HepG2 (cell line): Measurements from ENCODE around the gene AKAP12. TPM values are rescaled to one million over a fixed set of nuclear protein-coding genes. Genes with fewer than 3 reads are reported as not detected.

Source experiments
- CCAR2 ChIP-seq: fragments of 200-400 bp; formaldehyde crosslinking; optimal IDR thresholded peaks from 2 replicates; pipeline ENCODE3; 2018; ENCODE audit warnings: low read depth, mild to moderate bottlenecking, low read length, moderate library complexity
- HDAC1 ChIP-seq: sonication (generic); formaldehyde crosslinking; IDR thresholded peaks from 2 replicates; pipeline ENCODE4 v1.5.1; 2020; ENCODE audit warnings: mild to moderate bottlenecking, missing genetic modification reagents
- ISX ChIP-seq: sonication (generic); formaldehyde crosslinking; conservative IDR thresholded peaks from 2 replicates; pipeline ENCODE4 v1.5.0; 2020; ENCODE audit warnings: missing genetic modification reagents
- NFKBIZ ChIP-seq: IDR thresholded peaks from 2 replicates; pipeline ENCODE4 v1.6.1; 2018; ENCODE audit warnings: missing genetic modification reagents, missing compliant biosample characterization
- PHF20 ChIP-seq: sonication (generic); formaldehyde crosslinking; IDR thresholded peaks from 2 replicates; pipeline ENCODE4 v1.5.0; 2020; ENCODE audit warnings: mild to moderate bottlenecking, missing genetic modification reagents
- POLR2AphosphoS5 ChIP-seq: IDR thresholded peaks from 2 replicates; pipeline ENCODE4 v1.6.1; 2012; ENCODE audit warnings: low read depth, low read length
- RXRB ChIP-seq: IDR thresholded peaks from 2 replicates; pipeline ENCODE4 v1.6.1; 2016; ENCODE audit warnings: borderline replicate concordance, missing genetic modification reagents, missing compliant biosample characterization
- SOX5 ChIP-seq: IDR thresholded peaks from 2 replicates; pipeline ENCODE4 v1.6.1; 2016; ENCODE audit warnings: borderline replicate concordance
- SP5 ChIP-seq: IDR thresholded peaks from 2 replicates; pipeline ENCODE4 v1.6.1; 2016; ENCODE audit warnings: low read depth, borderline replicate concordance
- TEAD3 ChIP-seq: optimal IDR thresholded peaks from 2 replicates; pipeline ENCODE3; 2016; ENCODE audit warnings: borderline replicate concordance
- ZBTB26 ChIP-seq: IDR thresholded peaks from 2 replicates; pipeline ENCODE4 v1.6.1; 2016; ENCODE audit warnings: missing compliant biosample characterization, missing genetic modification reagents, borderline replicate concordance
- ZNF17 ChIP-seq: sonication (generic); formaldehyde crosslinking; IDR thresholded peaks from 2 replicates; pipeline ENCODE4 v1.5.0; 2020; ENCODE audit warnings: mild to moderate bottlenecking, missing genetic modification reagents
- ZNF274 ChIP-seq: sonication (generic); formaldehyde crosslinking; IDR thresholded peaks from 2 replicates; pipeline ENCODE4 v1.5.1; 2020; ENCODE audit warnings: mild to moderate bottlenecking, missing genetic modification reagents
- ZNF546 ChIP-seq: sonication (generic); formaldehyde crosslinking; conservative IDR thresholded peaks from 2 replicates; pipeline ENCODE4 v1.8.1; 2023; ENCODE audit warnings: mild to moderate bottlenecking, missing genetic modification reagents
- ZNF644 ChIP-seq: IDR thresholded peaks from 2 replicates; pipeline ENCODE4 v1.6.1; 2016; ENCODE audit warnings: low read depth
- ZNF775 ChIP-seq: sonication (generic); formaldehyde crosslinking; IDR thresholded peaks from 2 replicates; pipeline ENCODE4 v1.4.0; 2020; ENCODE audit warnings: missing genetic modification reagents, mild to moderate bottlenecking, moderate library complexity, borderline replicate concordance
- ZNF780A ChIP-seq: sonication (generic); formaldehyde crosslinking; IDR thresholded peaks from 2 replicates; pipeline ENCODE4 v1.8.0; 2022; ENCODE audit warnings: mild to moderate bottlenecking, missing genetic modification reagents, moderate library complexity
- polyA plus RNA-seq, 8 experiments: library from polyadenylated mRNA; depleted of rRNA in 3 of 8; stranded (reverse) in 7 of 8; unstranded in 1 of 8; fragments of >200 nt; fragmentation: Illumina TruSeq in 4 of 8; extraction: Trizol in 4 of 8; gene quantifications; 2 replicates each; pipeline versions ENCODE4 v1.2.1 to v1.2.3, GENCODE V29; 2011 to 2016; ENCODE audit warnings: low read depth in 4 of 8, missing spikeins in 1 of 8, mixed read lengths in 1 of 8; ENCODE audit not compliant: insufficient read depth in 1 of 8
- total RNA-seq, 5 experiments: library from RNA; depleted of rRNA; stranded (reverse); fragments of >200 nt; fragmentation: Illumina TruSeq; extraction: Trizol; gene quantifications; 2 replicates each; pipeline ENCODE4 v1.2.3, GENCODE V29; 2016; ENCODE audit warnings: low read depth in 1 of 5
- TF ChIP-seq, protein P1 (sequence below): IDR thresholded peaks from 2 replicates; pipeline ENCODE4 v1.6.1; 2016
- TF ChIP-seq, protein P2 (sequence below): sonication (generic); formaldehyde crosslinking; IDR thresholded peaks from 2 replicates; pipeline ENCODE4 v1.4.0; 2020; ENCODE audit warnings: missing genetic modification reagents
- TF ChIP-seq, protein P3 (sequence below): sonication (generic); formaldehyde crosslinking; IDR thresholded peaks from 2 replicates; pipeline ENCODE4 v1.8.0; 2022; ENCODE audit warnings: mild to moderate bottlenecking, missing genetic modification reagents, moderate library complexity
- TF ChIP-seq, protein P4 (sequence below): sonication (generic); formaldehyde crosslinking; IDR thresholded peaks from 2 replicates; pipeline ENCODE4 v1.5.0; 2020; ENCODE audit warnings: mild to moderate bottlenecking, missing genetic modification reagents

The AKAP12 gene
- total and polyA plus RNA-seq, 2 of the 13 experiments (the other 11 are each of a cell fraction or from before 2014, with no cell fraction given) = 10.6 to 19.0 TPM

GRCh38 chr6:151390276-151390850 lies 150.6 kb downstream of the AKAP12 start (continued):
- TF ChIP-seq, protein P1, sequence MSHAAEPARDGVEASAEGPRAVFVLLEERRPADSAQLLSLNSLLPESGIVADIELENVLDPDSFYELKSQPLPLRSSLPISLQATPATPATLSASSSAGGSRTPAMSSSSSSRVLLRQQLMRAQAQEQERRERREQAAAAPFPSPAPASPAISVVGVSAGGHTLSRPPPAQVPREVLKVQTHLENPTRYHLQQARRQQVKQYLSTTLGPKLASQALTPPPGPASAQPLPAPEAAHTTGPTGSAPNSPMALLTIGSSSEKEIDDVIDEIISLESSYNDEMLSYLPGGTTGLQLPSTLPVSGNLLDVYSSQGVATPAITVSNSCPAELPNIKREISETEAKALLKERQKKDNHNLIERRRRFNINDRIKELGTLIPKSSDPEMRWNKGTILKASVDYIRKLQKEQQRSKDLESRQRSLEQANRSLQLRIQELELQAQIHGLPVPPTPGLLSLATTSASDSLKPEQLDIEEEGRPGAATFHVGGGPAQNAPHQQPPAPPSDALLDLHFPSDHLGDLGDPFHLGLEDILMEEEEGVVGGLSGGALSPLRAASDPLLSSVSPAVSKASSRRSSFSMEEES (CRISPR knock-in tag) = no peak
- TF ChIP-seq, protein P2, sequence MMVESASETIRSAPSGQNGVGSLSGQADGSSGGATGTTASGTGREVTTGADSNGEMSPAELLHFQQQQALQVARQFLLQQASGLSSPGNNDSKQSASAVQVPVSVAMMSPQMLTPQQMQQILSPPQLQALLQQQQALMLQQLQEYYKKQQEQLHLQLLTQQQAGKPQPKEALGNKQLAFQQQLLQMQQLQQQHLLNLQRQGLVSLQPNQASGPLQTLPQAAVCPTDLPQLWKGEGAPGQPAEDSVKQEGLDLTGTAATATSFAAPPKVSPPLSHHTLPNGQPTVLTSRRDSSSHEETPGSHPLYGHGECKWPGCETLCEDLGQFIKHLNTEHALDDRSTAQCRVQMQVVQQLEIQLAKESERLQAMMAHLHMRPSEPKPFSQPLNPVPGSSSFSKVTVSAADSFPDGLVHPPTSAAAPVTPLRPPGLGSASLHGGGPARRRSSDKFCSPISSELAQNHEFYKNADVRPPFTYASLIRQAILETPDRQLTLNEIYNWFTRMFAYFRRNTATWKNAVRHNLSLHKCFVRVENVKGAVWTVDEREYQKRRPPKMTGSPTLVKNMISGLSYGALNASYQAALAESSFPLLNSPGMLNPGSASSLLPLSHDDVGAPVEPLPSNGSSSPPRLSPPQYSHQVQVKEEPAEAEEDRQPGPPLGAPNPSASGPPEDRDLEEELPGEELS (CRISPR knock-in tag) = peak; percentile 30; the same call in 1 of the 2 replicates
- TF ChIP-seq TEAD3 (CRISPR knock-in tag) (peak; percentile 46), ZNF644 (CRISPR knock-in tag) (no peak), ZNF17 (no peak), ZNF546 (CRISPR knock-in tag) (no peak; the same call in none of the 2 replicates), HDAC1 (peak; percentile 77), RXRB (CRISPR knock-in tag) (peak; percentile 26), ZNF274 (CRISPR knock-in tag) (0 out of 2 replicates have a peak, but pooled peaks have one; percentile 21), POLR2AphosphoS5 (peak; percentile 58; the same call in 1 of the 2 replicates), ZNF780A (CRISPR knock-in tag) (peak; percentile 23; the same call in 1 of the 2 replicates), ZBTB26 (0 out of 2 replicates have a peak, but pooled peaks have one; percentile 30), PHF20 (CRISPR knock-in tag) (peak; percentile 34; the same call in 1 of the 2 replicates), CCAR2 (peak; percentile 66), ISX (no peak), NFKBIZ (CRISPR knock-in tag) (0 out of 2 replicates have a peak, but pooled peaks have one; percentile 22), ZNF775 (CRISPR knock-in tag) (no peak), SP5 (CRISPR knock-in tag) (peak; percentile 85), SOX5 (CRISPR knock-in tag) (peak; percentile 49)
- TF ChIP-seq, protein P3, sequence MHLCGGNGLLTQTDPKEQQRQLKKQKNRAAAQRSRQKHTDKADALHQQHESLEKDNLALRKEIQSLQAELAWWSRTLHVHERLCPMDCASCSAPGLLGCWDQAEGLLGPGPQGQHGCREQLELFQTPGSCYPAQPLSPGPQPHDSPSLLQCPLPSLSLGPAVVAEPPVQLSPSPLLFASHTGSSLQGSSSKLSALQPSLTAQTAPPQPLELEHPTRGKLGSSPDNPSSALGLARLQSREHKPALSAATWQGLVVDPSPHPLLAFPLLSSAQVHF (CRISPR knock-in tag) = peak; percentile 81
- TF ChIP-seq, protein P4, sequence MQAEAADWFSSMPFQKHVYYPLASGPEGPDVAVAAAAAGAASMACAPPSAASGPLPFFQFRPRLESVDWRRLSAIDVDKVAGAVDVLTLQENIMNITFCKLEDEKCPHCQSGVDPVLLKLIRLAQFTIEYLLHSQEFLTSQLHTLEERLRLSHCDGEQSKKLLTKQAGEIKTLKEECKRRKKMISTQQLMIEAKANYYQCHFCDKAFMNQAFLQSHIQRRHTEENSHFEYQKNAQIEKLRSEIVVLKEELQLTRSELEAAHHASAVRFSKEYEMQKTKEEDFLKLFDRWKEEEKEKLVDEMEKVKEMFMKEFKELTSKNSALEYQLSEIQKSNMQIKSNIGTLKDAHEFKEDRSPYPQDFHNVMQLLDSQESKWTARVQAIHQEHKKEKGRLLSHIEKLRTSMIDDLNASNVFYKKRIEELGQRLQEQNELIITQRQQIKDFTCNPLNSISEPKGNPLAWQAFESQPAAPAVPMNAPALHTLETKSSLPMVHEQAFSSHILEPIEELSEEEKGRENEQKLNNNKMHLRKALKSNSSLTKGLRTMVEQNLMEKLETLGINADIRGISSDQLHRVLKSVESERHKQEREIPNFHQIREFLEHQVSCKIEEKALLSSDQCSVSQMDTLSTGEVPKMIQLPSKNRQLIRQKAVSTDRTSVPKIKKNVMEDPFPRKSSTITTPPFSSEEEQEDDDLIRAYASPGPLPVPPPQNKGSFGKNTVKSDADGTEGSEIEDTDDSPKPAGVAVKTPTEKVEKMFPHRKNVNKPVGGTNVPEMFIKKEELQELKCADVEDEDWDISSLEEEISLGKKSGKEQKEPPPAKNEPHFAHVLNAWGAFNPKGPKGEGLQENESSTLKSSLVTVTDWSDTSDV (CRISPR knock-in tag) = no peak
